ENCODE measurements around the gene NMU.
"Not testable (repeated sequence)": the region's sequence is repeated elsewhere in the genome, so short reads cannot be mapped to it uniquely, and the experiment has no call there.

NMU gene

GRCh38 chr4:55553441-55554201, 82.5 kb downstream of the NMU start:
- DNase-seq, result no peak

- DNase-seq, result not testable (repeated sequence)
These were observed 84.1 kb downstream of the NMU start for GRCh38 chr4:55551964-55552363.

- no peak for DNase-seq
These were observed 86.2 kb downstream of the NMU start for GRCh38 chr4:55549888-55550287.

- DNase-seq, result no peak
These were observed 88.2 kb downstream of the NMU start for GRCh38 chr4:55547918-55548317.

DNA sequence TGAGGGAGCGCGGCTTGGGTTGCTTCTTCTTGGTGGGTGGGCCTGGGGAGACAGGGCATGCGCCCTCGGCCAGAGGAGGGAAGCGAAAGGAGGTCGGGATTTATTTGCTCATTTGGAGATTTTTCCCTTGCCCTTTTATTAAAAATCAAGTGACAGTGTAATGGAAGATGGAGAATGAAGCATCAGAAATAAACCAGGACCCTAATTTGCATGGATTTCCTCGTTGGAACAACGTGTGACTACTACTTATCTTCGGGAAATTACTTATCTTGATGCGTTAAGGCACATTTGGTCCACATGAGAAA, 88.7 kb downstream of the NMU start:
- peak; percentile 39 for DNase-seq

DNA sequence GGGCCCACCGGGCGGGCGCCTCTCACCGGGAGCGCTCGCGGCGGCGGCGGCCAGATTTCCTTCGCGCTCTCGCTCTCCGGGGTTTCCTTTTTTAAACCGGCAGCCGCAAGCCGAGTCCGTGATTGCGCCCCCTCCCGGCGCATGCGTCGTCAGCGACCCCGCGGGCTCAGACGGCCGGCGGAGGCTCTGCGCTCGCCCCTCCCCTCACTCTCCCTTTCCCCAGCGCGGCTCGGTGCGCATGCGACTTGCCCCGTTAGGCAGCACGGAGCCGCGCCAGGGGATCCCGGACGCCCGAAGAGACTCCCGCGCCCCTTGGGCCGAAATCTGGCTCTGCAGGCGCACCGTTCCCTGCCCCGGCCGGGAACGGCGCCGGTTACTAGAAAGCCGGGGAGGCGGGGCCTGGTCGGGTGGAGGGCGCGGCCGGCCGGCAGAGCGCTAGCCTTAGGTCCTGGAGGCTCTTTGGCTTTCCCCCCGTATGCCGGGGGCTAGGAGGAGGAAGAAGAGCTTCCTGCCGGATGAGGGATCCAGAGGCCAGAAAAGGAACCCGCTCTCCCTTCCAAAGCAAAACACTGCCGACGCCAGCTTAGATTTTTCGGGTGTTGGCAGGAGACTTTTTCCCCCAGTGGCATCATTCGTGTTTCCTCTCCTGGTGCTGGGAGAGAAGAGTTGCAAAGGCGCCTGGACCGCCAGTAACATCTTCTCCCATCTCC, 89.2 kb downstream of the NMU start, which contains the start of gene CLOCK:
CLOCK (minus strand) TSS at position 154 of the 710 bp plus-strand sequence. CDS start 64,124 bp downstream, outside the sequence.
- peak; percentile 81 for DNase-seq

GRCh38 chr4:55546506-55546755, 89.7 kb downstream of the NMU start:
- no peak for DNase-seq

- peak; percentile 83 for DNase-seq
These were observed 90.2 kb downstream of the NMU start for GRCh38 chr4:55545641-55546505.

All from inflammatory macrophage treated with lipopolysaccharide for 4 hours (primary cell).